Astrocyte of the cerebellum (primary cell): Measurements from ENCODE around the gene ELMOD3.
"Not testable (repeated sequence)": the region's sequence is repeated elsewhere in the genome, so short reads cannot be mapped to it uniquely, and the experiment has no call there.

Experiments
- DNase-seq: peaks from one replicate; pipeline ENCODE4 v3.0.0-alpha.2; 2011; ENCODE audit warnings: low read depth
- H3K4me3 ChIP-seq: 2 replicates; pipeline ENCODE4 v1.5.1; 2011; ENCODE audit warnings: mild to moderate bottlenecking, low read depth, low read length, moderate library complexity
- in situ Hi-C: cut with HindIII; loops from 2 replicates; pipeline ENCODE4 v1.10.0; 2017; ENCODE audit warnings: low sequenced_read_pairs
- TF ChIP-seq, protein P1 (sequence below): IDR thresholded peaks from 2 replicates; pipeline ENCODE4 v1.5.1; 2012; ENCODE audit warnings: low read length, low read depth, moderate library complexity, mild to moderate bottlenecking; ENCODE audit errors: missing control alignments

Gene ELMOD3

DNA sequence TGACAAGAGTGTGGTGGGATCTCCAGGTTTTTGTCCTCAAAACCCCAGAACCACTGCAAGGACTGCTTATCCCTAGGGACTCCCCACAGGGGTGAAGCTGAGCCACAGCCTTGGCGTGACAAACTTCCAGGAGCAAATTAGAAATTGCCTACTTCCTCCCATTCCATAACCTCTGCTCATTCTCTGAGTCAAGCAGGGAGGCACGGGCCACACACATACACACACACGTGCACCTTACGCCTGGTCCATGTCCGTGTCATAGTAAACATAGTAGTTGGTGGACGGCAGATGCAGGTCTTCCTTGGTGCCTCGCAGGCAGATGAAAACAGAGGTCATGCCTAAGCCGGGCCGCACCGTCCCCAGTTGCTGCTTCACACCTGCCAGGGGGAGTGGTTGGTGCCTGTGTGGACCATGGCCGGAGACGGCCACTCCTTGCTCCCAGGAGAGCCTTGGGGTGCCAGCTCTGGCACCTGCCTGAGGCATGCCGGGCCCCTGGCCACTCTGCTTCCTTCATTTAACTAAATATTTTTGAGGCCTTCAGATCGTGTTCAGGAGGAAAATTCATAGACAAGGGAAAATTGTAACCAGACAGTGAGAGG lies 10.1 kb upstream of the ELMOD3 start:
- no peak overlapping the region for H3K4me3 ChIP-seq
- TF ChIP-seq, protein P1, sequence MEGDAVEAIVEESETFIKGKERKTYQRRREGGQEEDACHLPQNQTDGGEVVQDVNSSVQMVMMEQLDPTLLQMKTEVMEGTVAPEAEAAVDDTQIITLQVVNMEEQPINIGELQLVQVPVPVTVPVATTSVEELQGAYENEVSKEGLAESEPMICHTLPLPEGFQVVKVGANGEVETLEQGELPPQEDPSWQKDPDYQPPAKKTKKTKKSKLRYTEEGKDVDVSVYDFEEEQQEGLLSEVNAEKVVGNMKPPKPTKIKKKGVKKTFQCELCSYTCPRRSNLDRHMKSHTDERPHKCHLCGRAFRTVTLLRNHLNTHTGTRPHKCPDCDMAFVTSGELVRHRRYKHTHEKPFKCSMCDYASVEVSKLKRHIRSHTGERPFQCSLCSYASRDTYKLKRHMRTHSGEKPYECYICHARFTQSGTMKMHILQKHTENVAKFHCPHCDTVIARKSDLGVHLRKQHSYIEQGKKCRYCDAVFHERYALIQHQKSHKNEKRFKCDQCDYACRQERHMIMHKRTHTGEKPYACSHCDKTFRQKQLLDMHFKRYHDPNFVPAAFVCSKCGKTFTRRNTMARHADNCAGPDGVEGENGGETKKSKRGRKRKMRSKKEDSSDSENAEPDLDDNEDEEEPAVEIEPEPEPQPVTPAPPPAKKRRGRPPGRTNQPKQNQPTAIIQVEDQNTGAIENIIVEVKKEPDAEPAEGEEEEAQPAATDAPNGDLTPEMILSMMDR, result no peak
- in situ Hi-C loops, result no loop called here
- DNase-seq, result no peak

DNA sequence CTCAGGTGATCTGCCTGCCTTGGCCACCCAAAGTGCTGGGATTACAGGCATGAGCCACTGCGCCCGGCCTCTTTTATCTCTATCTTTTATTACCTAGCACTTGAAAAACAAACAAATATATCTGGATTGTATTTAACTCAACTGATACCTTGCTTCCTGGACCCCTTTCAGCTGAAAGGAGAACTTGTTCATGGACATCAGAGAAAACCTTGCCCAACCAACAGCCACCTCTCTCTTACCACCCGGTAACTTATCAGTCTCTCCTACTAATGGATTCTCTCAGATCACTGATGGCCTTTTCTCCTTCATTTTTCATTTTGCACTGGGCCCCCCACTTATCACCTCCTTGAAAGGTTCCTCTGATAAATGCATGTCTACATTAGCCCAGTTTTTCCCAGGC lies 7.0 kb upstream of the ELMOD3 start:
- TF ChIP-seq, protein P1, result no peak
- DNase-seq, result no peak
- H3K4me3 ChIP-seq, result no peak overlapping the region
- in situ Hi-C loops, result no loop called here

DNA sequence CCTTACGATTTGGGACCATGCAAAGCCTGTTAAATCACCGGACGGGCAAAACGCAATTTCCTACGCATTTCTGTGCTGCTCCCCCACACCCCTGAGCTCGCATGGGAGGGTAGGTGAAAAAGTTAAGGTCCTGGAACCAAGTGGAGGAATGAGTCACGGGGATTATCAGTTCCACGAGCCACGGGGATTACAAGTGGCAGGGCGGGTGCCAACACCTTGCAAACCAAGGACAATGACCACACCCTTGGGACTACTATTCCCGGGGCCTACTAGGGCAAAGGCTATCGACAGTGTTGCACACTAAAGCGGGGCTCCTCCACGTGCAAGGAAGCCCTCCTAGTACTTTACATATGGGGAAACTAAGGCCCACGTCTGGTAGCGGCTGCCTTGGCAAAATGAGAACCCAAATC lies 688 bp upstream of the ELMOD3 start:
- DNase-seq, result no peak
- in situ Hi-C loops, result no loop called here
- TF ChIP-seq, protein P1, result no peak
- peak overlapping the region; percentile 76 for H3K4me3 ChIP-seq

DNA sequence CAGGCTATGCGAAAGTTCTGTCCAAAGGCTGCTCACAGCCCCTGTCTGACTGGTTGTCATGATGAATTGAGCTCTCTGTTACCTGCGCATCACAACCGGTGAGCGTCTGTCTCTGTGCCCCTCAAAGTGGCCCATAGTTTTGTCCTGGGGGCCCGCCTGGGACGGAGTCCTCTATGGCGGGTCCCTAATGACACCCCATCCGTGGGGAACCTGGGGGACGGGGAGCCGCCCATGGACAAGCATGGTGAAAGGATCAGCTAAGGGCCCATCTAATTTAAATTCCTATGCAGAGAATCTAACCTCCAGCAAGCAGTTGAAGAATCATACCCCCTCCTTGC lies 473 bp downstream of the ELMOD3 start:
- TF ChIP-seq, protein P1, result no peak
- H3K4me3 ChIP-seq, result peak overlapping the region; percentile 76
- DNase-seq, result no peak
- in situ Hi-C loops, result no loop called here

DNA sequence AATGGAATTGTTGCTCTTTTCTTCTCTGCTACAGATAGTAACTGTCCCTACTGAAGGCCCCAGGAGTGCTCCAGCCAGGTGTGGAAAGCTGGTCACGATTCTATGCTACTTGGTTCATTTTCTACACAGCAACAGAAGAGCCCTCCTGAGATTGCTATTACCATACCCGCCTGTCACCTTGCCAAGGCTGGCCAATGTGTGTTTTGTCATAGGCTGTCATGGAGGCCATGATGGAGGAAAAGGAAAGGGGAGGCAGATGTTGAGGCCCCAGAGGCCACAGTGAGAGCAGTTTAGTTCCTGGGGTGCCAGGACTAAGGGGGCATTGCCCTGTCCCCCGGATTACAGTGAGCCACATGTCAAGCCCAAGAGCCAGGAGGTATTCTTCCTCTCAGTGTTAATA lies 952 bp downstream of the ELMOD3 start:
- in situ Hi-C loops, result no loop called here
- H3K4me3 ChIP-seq, result peak overlapping the region; percentile 76
- DNase-seq, result no peak
- TF ChIP-seq, protein P1, result no peak

DNA sequence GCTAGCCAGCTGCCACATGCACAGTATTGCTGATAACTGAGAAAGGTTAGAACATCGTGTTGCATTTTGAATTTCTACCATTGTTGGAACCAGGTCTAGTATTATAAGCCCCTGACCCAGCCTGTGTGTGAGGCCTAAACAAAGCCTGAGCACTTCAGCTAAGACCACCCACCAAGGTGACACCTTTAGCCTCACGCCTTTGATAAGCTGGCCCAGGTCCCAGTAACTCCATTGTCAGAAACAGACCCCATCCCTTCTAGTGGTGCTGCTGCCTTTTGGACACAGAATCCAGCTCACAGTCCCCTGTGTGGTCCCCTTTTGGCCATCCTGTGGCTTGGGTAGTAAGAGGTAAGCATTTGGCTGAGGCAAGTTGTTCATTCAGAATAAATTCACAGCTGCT lies 1.6 kb downstream of the ELMOD3 start:
- TF ChIP-seq, protein P1, result no peak
- in situ Hi-C loops, result no loop called here
- no peak overlapping the region for H3K4me3 ChIP-seq
- DNase-seq, result no peak

DNA sequence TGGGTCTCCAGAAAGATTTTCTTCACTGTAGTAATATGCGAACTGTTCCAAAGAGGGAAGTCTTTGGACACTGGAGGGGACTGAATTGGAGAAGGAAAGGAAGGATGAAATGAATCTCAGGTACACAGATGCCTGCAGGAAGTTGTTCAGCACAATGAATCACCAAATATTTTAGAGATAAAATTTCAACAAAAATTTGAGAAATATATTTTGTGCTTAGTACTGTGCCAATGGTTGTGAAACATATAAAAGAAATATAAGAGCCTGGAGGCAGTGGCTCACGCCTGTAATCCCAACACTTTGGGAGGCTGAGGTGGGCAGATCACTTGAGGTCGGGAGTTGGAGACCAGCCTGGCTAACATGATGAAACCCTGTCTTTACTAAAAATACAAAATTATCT lies 3.2 kb downstream of the ELMOD3 start:
- TF ChIP-seq, protein P1, result no peak
- DNase-seq, result no peak
- in situ Hi-C loops, result no loop called here
- H3K4me3 ChIP-seq, result no peak overlapping the region

DNA sequence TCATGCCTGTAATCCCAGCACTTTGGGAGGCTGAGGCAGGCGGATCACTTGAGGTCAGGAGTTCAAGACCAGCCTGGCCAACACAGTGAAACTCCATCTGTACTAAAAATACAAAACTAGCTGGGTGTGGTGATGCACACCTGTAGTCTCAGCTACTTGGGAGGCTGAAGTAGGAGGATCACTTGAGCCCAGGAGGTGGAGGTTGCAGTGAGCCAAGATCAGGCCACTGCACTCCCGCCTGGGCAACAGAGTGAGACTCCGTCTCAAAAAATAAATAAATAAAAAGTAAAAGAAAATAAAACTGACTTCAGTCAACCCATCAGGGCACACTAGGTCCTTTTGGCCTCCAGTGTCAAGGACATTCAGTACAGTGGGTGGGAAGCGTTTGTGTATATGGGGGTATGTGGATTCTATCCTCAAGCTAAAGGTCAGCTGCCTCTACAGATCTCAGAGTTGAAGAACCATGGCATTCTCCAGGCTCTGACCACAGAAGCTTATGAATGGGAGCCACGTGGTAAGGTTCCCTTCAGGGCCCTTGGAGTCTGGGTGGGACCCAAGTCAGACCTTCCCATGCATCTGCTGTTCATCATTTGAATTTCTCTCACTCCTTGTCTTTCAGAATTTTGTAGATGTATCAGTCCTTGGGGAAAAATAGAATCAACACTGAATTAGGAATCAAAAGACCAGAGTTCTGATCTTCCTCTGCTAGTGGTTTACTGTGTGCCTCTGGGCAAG lies 8.3 kb downstream of the ELMOD3 start:
- DNase-seq, H3K4me3 ChIP-seq, in situ Hi-C loops: not testable (repeated sequence)
